ENCODE results near the gene SERF1B.
"Not testable (repeated sequence)": the region's sequence is repeated elsewhere in the genome, so short reads cannot be mapped to it uniquely, and the experiment has no call there.

DNA sequence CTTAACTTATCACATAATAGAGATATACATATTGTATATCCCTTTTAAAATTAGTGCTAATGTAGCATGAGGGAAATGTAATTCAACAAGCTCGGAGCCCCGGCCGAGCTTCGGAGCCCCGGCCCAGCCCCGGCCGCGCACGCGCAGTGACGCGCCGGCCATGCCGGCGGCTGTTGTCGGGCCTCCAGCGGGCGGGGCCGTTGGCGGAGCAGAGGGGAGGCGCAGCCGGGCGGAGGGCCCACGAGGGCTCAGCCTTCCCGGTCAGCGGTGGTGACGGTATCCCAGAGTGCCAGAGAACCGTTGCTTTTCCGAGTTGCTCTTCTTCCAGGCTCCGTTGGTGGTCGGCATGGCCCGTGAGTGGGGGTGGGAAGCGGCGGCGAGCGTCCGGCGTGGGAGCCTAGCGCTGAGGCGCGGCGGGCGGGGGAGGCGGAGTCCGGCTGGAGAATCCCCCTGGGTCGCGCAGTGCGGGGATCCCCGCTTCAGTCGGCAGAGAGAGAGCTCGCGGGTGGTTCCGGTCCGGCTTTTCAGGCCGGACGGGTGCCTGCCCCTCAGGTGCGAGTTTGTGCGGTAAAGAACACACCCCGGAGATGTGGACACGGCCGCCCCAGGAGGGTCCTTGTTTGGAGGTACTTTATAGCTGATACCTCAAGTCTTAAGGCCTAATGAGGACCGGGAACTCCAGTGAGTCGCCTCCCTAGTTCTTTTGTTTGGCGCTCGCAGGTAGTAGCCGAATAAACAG, at the start of gene SERF1B:
- TF ChIP-seq, protein P1, sequence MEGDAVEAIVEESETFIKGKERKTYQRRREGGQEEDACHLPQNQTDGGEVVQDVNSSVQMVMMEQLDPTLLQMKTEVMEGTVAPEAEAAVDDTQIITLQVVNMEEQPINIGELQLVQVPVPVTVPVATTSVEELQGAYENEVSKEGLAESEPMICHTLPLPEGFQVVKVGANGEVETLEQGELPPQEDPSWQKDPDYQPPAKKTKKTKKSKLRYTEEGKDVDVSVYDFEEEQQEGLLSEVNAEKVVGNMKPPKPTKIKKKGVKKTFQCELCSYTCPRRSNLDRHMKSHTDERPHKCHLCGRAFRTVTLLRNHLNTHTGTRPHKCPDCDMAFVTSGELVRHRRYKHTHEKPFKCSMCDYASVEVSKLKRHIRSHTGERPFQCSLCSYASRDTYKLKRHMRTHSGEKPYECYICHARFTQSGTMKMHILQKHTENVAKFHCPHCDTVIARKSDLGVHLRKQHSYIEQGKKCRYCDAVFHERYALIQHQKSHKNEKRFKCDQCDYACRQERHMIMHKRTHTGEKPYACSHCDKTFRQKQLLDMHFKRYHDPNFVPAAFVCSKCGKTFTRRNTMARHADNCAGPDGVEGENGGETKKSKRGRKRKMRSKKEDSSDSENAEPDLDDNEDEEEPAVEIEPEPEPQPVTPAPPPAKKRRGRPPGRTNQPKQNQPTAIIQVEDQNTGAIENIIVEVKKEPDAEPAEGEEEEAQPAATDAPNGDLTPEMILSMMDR (IDR thresholded peaks at IDR 0.05): not testable (repeated sequence)
- not testable (repeated sequence) for TF ChIP-seq POLR2AphosphoS5, EP300, POLR2A (IDR thresholded peaks at IDR 0.05)

Measured in stomach (tissue), 4 donors.